HFFc6 (cell line): ENCODE measurements around the gene BMF. TPM values are rescaled to one million over a fixed set of nuclear protein-coding genes. Genes with fewer than 3 reads are reported as not detected.
"Not testable (repeated sequence)": the region's sequence is repeated elsewhere in the genome, so short reads cannot be mapped to it uniquely, and the experiment has no call there.

Experiments
- DNase-seq: peaks from one replicate; pipeline ENCODE4 v3.0.0-alpha.2; 2018
- H3K27ac Mint-ChIP-seq: 2 replicates; pipeline ENCODE4 v1.8.0; 2020; ENCODE audit warnings: mild to moderate bottlenecking, mixed read lengths
- H3K27me3 Mint-ChIP-seq: 2 replicates; pipeline ENCODE4 v1.8.0; 2021; ENCODE audit warnings: mild to moderate bottlenecking, moderate library complexity, mixed read lengths; ENCODE audit not compliant: insufficient read depth
- H3K36me3 Mint-ChIP-seq: 2 replicates; pipeline ENCODE4 v1.8.0; 2021; ENCODE audit warnings: low read depth, mixed read lengths
- H3K4me1 Mint-ChIP-seq: 2 replicates; pipeline ENCODE4 v1.8.0; 2020; ENCODE audit warnings: low read depth, mixed read lengths
- H3K4me3 Mint-ChIP-seq: 2 replicates; pipeline ENCODE4 v1.8.0; 2020; ENCODE audit warnings: mild to moderate bottlenecking, moderate library complexity, mixed read lengths
- H3K9me3 Mint-ChIP-seq: 2 replicates; pipeline ENCODE4 v1.8.0; 2020; ENCODE audit warnings: mild to moderate bottlenecking, mixed read lengths
- total RNA-seq, 6 experiments: library from RNA; stranded (reverse); fragmentation: NEBNext Ultra II Directional; extraction: Animal tissue kit (Norgen Biotek cat#: 25700); gene quantifications; 2 replicates in 1 of 6; 3 replicates in 5 of 6; pipeline ENCODE4 v1.2.3, GENCODE V29; 2021
- TF ChIP-seq, protein P1 (sequence below): fragments of 200-600 bp; sonication (generic); IDR thresholded peaks from 2 replicates; pipeline ENCODE4 v1.5.0; 2021; ENCODE audit warnings: antibody characterized with exemption, mild to moderate bottlenecking

BMF gene
- total RNA-seq, 6 experiments from 2014 or later, result 0.57 to 1.2 (median 0.81) TPM

DNA sequence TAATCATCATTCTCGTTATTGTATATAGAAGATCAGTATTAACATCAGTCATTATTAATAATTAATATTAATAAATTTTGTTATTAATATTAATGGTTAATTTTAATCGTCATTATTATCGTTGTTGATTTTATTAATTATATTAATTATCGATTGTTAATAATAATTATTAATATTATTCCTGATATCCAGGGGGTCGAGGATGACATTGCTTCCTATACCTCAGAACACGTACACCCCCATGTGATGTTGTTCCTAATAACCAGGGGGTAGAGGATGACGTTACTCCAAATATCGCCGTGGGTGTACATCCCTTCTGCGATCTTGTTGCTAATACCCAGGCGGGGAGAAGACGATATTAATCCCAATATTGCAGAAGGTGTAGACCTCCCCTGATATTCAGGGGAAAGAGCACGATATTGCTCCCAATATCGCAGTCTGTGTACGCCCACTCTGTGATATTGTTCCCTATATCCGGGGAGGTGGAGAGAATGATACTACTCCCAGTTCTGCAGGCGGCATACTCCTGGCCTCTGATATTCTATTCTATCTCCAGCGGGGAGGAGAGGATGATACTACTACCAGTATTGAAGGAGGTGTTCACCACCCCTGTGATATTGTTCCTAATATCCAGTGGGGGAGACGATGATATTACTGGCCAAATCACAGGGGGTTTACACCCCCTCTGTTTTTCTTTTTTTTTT is 22.3 kb upstream of the BMF start:
- Mint-ChIP-seq H3K9me3 (no peaks in the 10 kb centered on the region), H3K4me1 (no peaks in the 10 kb centered on the region), H3K4me3 (no peak overlapping the region), H3K36me3 (no peaks in the 10 kb centered on the region), H3K27ac (no peak overlapping the region), H3K27me3 (peaks cover 12% of the 10 kb centered on the region)
- TF ChIP-seq, protein P1, sequence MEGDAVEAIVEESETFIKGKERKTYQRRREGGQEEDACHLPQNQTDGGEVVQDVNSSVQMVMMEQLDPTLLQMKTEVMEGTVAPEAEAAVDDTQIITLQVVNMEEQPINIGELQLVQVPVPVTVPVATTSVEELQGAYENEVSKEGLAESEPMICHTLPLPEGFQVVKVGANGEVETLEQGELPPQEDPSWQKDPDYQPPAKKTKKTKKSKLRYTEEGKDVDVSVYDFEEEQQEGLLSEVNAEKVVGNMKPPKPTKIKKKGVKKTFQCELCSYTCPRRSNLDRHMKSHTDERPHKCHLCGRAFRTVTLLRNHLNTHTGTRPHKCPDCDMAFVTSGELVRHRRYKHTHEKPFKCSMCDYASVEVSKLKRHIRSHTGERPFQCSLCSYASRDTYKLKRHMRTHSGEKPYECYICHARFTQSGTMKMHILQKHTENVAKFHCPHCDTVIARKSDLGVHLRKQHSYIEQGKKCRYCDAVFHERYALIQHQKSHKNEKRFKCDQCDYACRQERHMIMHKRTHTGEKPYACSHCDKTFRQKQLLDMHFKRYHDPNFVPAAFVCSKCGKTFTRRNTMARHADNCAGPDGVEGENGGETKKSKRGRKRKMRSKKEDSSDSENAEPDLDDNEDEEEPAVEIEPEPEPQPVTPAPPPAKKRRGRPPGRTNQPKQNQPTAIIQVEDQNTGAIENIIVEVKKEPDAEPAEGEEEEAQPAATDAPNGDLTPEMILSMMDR, result no peak
- no peak for DNase-seq

DNA sequence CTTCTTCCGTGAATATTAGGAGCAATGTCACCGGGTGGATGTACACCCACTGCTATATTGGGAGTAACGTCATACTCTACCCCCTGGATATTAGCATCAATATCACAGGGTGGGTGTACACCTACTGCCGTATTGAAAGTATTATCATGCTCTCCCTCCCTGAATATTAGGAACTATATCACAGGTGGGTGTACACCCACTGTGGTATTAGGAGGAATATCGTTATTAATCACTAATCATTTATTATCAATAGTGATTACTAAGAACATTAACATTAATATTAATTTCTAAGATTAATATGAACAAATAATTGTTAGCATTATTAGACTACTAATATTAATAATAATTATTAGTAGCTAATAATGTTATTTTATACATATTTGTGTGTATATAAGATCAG is 21.4 kb upstream of the BMF start:
- no peak overlapping the region for H3K4me3 Mint-ChIP-seq
- no peak overlapping the region for H3K27ac Mint-ChIP-seq
- no peak for DNase-seq
- peaks cover 9% of the 10 kb centered on the region for H3K27me3 Mint-ChIP-seq
- TF ChIP-seq, protein P1, result no peak
- H3K36me3 Mint-ChIP-seq, result no peaks in the 10 kb centered on the region
- no peaks in the 10 kb centered on the region for H3K4me1 Mint-ChIP-seq
- H3K9me3 Mint-ChIP-seq, result no peaks in the 10 kb centered on the region

DNA sequence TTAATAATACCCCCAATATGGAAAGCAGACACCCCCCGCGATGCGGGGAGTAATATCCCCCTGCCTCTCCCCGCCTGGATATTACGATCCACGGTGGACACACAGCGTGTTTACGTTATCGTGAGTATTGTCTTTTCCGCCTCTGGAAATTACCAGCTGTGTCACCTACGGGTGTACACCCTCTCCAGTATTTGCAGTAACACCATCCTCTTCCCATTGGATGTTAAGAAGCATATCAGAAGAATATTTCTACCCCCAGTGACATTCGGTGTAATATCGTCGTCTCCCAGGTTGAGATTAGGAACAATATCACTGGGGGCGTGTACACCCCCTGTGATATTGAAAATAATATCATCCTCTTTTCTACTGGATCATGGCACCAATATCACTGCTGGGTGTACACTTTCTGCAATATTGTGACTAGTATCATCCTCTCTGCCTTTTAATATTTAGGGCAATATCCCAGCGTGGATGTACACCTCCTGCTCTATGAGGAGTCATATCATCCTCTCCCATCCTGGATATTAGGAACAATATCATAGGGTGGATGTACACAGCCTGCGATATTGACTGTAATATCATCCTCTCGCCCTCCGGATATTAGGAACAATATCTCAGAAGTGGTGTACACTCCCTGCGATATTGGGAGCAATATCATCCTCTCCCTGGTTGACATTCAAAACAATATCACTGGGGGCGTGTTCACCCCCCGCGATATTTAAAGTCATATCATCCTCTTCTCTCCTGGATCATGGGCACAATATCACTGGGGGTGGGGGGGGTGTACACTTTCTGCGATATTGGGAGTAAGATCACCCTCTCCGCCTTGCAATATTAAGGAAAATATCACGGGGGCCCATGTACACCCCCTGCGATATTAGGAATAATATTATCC is 20.3 kb upstream of the BMF start:
- Mint-ChIP-seq H3K36me3 (no peaks in the 10 kb centered on the region), H3K27me3 (peaks cover 9% of the 10 kb centered on the region), H3K4me1 (no peaks in the 10 kb centered on the region), H3K4me3 (no peak overlapping the region), H3K27ac (no peak overlapping the region), H3K9me3 (no peaks in the 10 kb centered on the region)
- no peak for DNase-seq
- TF ChIP-seq, protein P1, result no peak

DNA sequence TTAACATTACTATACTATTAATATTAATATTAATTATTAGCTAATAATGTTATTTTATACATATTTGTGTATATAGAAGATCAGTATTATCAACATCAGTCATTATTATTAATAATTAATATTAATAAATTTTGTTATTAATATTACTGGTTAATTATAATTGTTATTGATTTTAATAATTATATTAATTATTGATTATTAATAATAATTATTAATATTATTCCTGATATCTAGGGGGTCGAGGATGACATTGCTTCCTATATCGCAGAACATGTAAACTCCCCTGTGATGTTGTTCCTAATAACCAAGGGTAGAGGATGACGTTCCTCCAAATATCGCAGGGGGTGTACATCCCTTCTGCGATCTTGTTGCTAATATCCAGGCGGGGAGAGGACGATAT is 17.3 kb upstream of the BMF start:
- Mint-ChIP-seq H3K27me3 (peaks cover 8% of the 10 kb centered on the region), H3K4me3 (no peak overlapping the region), H3K27ac (no peak overlapping the region), H3K9me3 (no peaks in the 10 kb centered on the region), H3K4me1 (no peaks in the 10 kb centered on the region), H3K36me3 (no peaks in the 10 kb centered on the region)
- DNase-seq, result no peak
- TF ChIP-seq, protein P1, result no peak

DNA sequence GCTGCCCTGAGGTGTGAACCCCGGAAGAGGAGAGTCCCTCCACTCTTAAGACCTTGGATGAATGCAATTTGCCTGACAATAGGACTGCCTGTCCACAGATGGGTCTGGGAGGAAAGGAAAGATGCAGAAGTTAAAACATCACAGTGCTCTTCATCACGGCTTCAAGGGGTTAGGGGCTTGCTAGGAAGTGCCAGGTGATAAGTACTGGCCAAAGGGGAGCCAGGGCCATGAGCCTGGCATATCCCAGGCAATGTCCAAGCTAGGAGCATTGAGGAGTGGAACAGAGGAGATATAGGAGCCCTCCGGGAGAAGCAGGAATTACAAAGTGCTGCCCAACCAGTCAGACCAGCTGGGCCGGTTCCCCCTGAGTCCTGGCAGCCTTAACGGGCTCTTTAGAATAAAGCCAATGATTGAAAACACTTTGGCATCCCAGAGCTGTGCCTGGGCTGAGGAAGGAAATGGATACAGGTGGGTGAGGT is 16.2 kb upstream of the BMF start:
- H3K36me3 Mint-ChIP-seq, H3K9me3 Mint-ChIP-seq, DNase-seq, H3K4me1 Mint-ChIP-seq, H3K27me3 Mint-ChIP-seq, H3K4me3 Mint-ChIP-seq, H3K27ac Mint-ChIP-seq: not testable (repeated sequence)

DNA sequence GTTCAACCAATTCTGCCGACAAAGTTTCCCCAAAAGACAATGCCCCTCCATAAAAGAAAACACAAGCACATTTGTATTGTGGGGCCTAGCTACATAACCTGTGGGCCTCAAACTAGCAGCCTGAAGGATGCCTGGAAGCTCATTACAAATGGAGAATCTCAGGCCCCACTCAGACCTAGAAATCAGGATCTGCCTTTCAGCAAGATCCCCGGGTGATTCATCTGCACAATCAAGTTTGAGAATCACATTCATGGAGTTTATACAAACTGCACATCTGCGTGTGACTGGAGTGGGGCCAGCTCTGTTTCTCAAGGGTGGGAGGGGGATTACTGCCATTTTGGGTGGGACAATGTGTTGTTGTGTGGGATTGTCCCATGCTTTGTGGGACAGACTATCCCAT is 15.7 kb upstream of the BMF start:
- H3K9me3 Mint-ChIP-seq, H3K27ac Mint-ChIP-seq, DNase-seq, H3K4me1 Mint-ChIP-seq, H3K36me3 Mint-ChIP-seq, H3K27me3 Mint-ChIP-seq, H3K4me3 Mint-ChIP-seq: not testable (repeated sequence)

DNA sequence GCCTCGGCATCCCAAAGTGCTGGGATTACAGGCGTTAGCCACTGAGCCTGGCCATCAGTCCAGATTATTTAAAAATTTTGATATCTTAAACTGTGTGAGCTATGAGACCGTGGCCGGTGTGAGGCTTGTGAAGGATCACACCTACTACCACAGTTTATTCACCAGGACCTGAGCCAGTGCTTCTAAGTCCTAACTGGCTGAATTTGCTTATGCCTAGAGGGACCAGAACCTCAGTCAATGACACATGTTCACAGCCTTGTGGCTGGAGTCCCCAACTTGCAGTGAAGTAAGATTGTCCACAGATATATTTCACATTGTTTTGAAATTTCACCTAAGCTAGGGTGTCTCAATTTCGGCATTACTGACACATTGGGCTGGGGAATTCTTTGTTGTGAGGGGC is 15.2 kb upstream of the BMF start:
- not testable (repeated sequence) for H3K27me3 Mint-ChIP-seq, H3K27ac Mint-ChIP-seq, H3K4me3 Mint-ChIP-seq, H3K4me1 Mint-ChIP-seq, DNase-seq, H3K36me3 Mint-ChIP-seq, H3K9me3 Mint-ChIP-seq

DNA sequence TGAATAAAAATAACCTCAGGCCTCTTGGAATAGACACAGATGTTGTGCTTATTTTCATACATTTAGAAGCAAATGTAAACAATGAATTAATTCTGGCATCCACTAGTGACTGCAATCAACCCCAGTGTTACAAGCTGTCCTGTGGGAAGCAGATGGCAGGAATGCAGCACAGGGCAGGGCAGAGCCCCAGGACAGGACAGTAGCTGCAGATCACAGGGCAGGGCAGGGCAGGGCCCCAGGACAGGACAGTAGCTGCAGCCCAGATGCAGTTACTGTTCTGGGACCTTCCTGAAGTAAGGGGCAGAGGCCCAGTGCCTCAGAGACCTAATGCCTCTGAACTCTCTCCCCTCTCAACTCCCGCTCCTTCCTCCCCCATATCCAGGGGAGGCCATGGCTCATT is 14.3 kb upstream of the BMF start:
- not testable (repeated sequence) for H3K4me1 Mint-ChIP-seq, H3K4me3 Mint-ChIP-seq, H3K27ac Mint-ChIP-seq, DNase-seq, H3K36me3 Mint-ChIP-seq, H3K9me3 Mint-ChIP-seq, H3K27me3 Mint-ChIP-seq
